B cell (primary cell): ENCODE data around the gene NSUN6. TPM values are rescaled to one million over a fixed set of nuclear protein-coding genes. Genes with fewer than 3 reads are reported as not detected.

Source experiments
- ATAC-seq: fragments of 200-7000 bp; cut with Tn5 transposase; one replicate; pipeline ENCODE4 v1.10.0; 2021; ENCODE audit warnings: low read depth, mild to moderate bottlenecking, moderate number of reproducible peaks, moderate library complexity
- CTCF ChIA-PET: fragments of 350-600 bp; sonication (Branson Sonifier 250); formaldehyde crosslinking; loops from one replicate; lab custom pipeline; 2021; ENCODE audit warnings: antibody characterized with exemption, inconsistent platforms; lab: Charles Lee
- POLR2A ChIA-PET: fragments of 350-600 bp; sonication (Branson Sonifier 250); formaldehyde crosslinking; loops from one replicate; lab custom pipeline; 2021; ENCODE audit warnings: antibody characterized with exemption; lab: Charles Lee
- DNase-seq: peaks from one replicate; pipeline ENCODE4 v3.0.0; 2013
- H2AFZ ChIP-seq: 2 replicates; pipeline ENCODE4 v1.6.1; 2012; ENCODE audit warnings: mild to moderate bottlenecking, low read depth, low read length; ENCODE audit not compliant: insufficient read depth, poor library complexity, severe bottlenecking
- H3K27ac ChIP-seq, 2 donors: 1 replicate in 1 of 2; 2 replicates in 1 of 2; pipeline ENCODE4 v1.5.1; 2012 to 2013; ENCODE audit warnings: low read length in 2 of 2, mild to moderate bottlenecking in 2 of 2, moderate library complexity in 1 of 2
- H3K27me3 ChIP-seq, 4 experiments: fragments of 200-600 bp in 1 of 4; sonication (generic) in 1 of 4; replicated peaks in 1 of 4; 1 replicate in 2 of 4; 2 replicates in 2 of 4; pipeline versions ENCODE4 v1.6.1 to v1.7.0; 2013 to 2016; ENCODE audit warnings: low read length in 3 of 4, mild to moderate bottlenecking in 2 of 4, mixed read lengths in 1 of 4, moderate library complexity in 1 of 4; ENCODE audit not compliant: insufficient read depth in 4 of 4, control insufficient read depth in 3 of 4; ENCODE audit errors: control extremely low read depth in 1 of 4
- H3K36me3 ChIP-seq, 2 experiments: replicated peaks in 1 of 2; 1 replicate in 1 of 2; 2 replicates in 1 of 2; pipeline versions ENCODE4 v1.6.1 to v1.7.1; 2013; ENCODE audit warnings: low read length in 1 of 2; ENCODE audit not compliant: insufficient read depth in 2 of 2, control insufficient read depth in 1 of 2; ENCODE audit errors: control extremely low read depth in 1 of 2, extremely low read depth in 1 of 2
- H3K4me1 ChIP-seq, 2 donors: fragments of 200-600 bp in 1 of 2; sonication (generic) in 1 of 2; 1 replicate in 1 of 2; 2 replicates in 1 of 2; pipeline versions ENCODE4 v1.5.1 to v1.6.1; 2013 to 2017; ENCODE audit warnings: low read length in 2 of 2; ENCODE audit not compliant: control insufficient read depth in 2 of 2, insufficient read depth in 2 of 2
- H3K4me2 ChIP-seq: replicated peaks from 2 replicates; pipeline ENCODE3; 2012; ENCODE audit warnings: mild to moderate bottlenecking, low read depth, low read length; ENCODE audit not compliant: poor library complexity, severe bottlenecking
- H3K4me3 ChIP-seq, 5 experiments: fragments of 200-600 bp in 1 of 5; sonication (generic) in 1 of 5; 1 replicate in 3 of 5; 2 replicates in 2 of 5; pipeline versions ENCODE4 v1.5.1 to v1.7.0; 2011 to 2016; ENCODE audit warnings: low read length in 4 of 5, mild to moderate bottlenecking in 4 of 5, low read depth in 2 of 5, control low read depth in 1 of 5, moderate library complexity in 1 of 5; ENCODE audit not compliant: insufficient read depth in 1 of 5; ENCODE audit errors: control extremely low read depth in 1 of 5, extremely low read depth in 1 of 5
- H3K79me2 ChIP-seq: fragments of 200-600 bp; sonication (generic); one replicate; pipeline ENCODE4 v1.6.0; 2016; ENCODE audit warnings: low read length; ENCODE audit not compliant: control insufficient read depth, insufficient read depth
- H3K9ac ChIP-seq: fragments of 200-600 bp; sonication (generic); 2 replicates; pipeline ENCODE4 v1.6.1; 2017; ENCODE audit warnings: mild to moderate bottlenecking, low read length, moderate library complexity
- H3K9me3 ChIP-seq, 3 donors: one replicate each; pipeline versions ENCODE4 v1.6.1 to v1.7.1; 2013; ENCODE audit warnings: low read length in 2 of 3; ENCODE audit not compliant: control insufficient read depth in 2 of 3, insufficient read depth in 1 of 3; ENCODE audit errors: control extremely low read depth in 1 of 3
- H4K20me1 ChIP-seq: 2 replicates; pipeline ENCODE4 v1.6.0; 2012; ENCODE audit warnings: mild to moderate bottlenecking, low read length; ENCODE audit not compliant: insufficient read depth, control insufficient read depth, poor library complexity, severe bottlenecking
- H3K27ac Mint-ChIP-seq: one replicate; pipeline ENCODE4 v1.8.0; 2021; ENCODE audit warnings: mixed read lengths
- H3K27me3 Mint-ChIP-seq: one replicate; pipeline ENCODE4 v1.8.0; 2021; ENCODE audit warnings: mixed read lengths
- H3K4me1 Mint-ChIP-seq: one replicate; pipeline ENCODE4 v1.8.0; 2021; ENCODE audit warnings: mixed read lengths
- H3K4me3 Mint-ChIP-seq: one replicate; pipeline ENCODE4 v1.8.0; 2021; ENCODE audit warnings: mixed read lengths
- H3K9me3 Mint-ChIP-seq: one replicate; pipeline ENCODE4 v1.8.0; 2022; ENCODE audit warnings: mixed read lengths; ENCODE audit not compliant: insufficient read depth
- CTCF ChIP-seq: fragments of 200-600 bp; IDR thresholded peaks from one replicate; pipeline ENCODE4 v1.8.0; 2022; ENCODE audit warnings: antibody characterized with exemption, mild to moderate bottlenecking
- EZH2 ChIP-seq: IDR thresholded peaks from 2 replicates; pipeline ENCODE4 v1.6.1; 2012; ENCODE audit warnings: borderline replicate concordance, low read depth, mild to moderate bottlenecking, moderate library complexity, low read length; ENCODE audit not compliant: insufficient read depth, poor library complexity, severe bottlenecking
- WGBS: methylation state at CpG from one replicate; pipeline ENCODE4 v1.1.5; 2013; ENCODE audit warnings: missing lambda C conversion rate; ENCODE audit not compliant: insufficient coverage; 5-methylcytosine and 5-hydroxymethylcytosine counted together
- intact Hi-C: fragments of 100-400 bp; cut with micrococcal nuclease; formaldehyde crosslinking; loops from one replicate; pipeline ENCODE4 v1.10.0; 2022
- polyA plus RNA-seq: library from polyadenylated mRNA; depleted of rRNA; stranded (reverse); fragments of >200 nt; gene quantifications from 2 replicates; pipeline ENCODE4 v1.2.3, GENCODE V29; 2012
- total RNA-seq, 2 donors: library from RNA; stranded (reverse); fragments of 120-200 nt in 1 of 2; gene quantifications; 1 replicate in 1 of 2; 2 replicates in 1 of 2; pipeline versions ENCODE4 v1.2.3 to v1.2.4, GENCODE V29; 2013 to 2022

NSUN6 gene
- total and polyA plus RNA-seq, 2 donors (not counting 1 experiment from before 2014, with no cell fraction given) = 13.4 to 27.9 TPM

- H3K36me3 ChIP-seq = peaks cover 0 to 58% of the 10 kb centered on the region in 2 experiments
- Mint-ChIP-seq H3K9me3 (no peaks in the 10 kb centered on the region), H3K4me3 (no peak overlapping the region), H3K27me3 (no peaks in the 10 kb centered on the region), H3K27ac (no peak overlapping the region), H3K4me1 (no peaks in the 10 kb centered on the region)
- no peaks in the 10 kb centered on the region for H3K27me3 ChIP-seq
- no peak overlapping the region for H3K4me2 ChIP-seq
- WGBS = no CpG with 5 or more reads among the region's 2 CpGs
- ChIA-PET CTCF (interaction anchor here (0.7 kb wide), 1 partner anchor 949 kb away, joined by 3 read pairs; no protein-coding TSS in a partner anchor), POLR2A (no interaction called here)
- no peaks in the 10 kb centered on the region for H4K20me1 ChIP-seq
- no peak overlapping the region for H3K4me3 ChIP-seq
- TF ChIP-seq CTCF (no peak), EZH2 (no peak)
- H3K27ac ChIP-seq = no peak overlapping the region
- peaks cover 0 to 7% (median 0%) of the 10 kb centered on the region in 3 donors for H3K9me3 ChIP-seq
- intact Hi-C loops = no loop called here
- H3K79me2 ChIP-seq = no peaks in the 10 kb centered on the region
- DNase-seq (no peak), ATAC-seq (no peak)
- no peaks in the 10 kb centered on the region for H3K4me1 ChIP-seq
- no peak overlapping the region for H2AFZ ChIP-seq
- H3K9ac ChIP-seq = no peak overlapping the region
Measured at GRCh38 chr10:18551473-18551872, 99.9 kb downstream of the NSUN6 start.

GRCh38 chr10:18549105-18549504, 102.3 kb downstream of the NSUN6 start:
- no peak overlapping the region for H3K27ac ChIP-seq

More at GRCh38 chr10:18549105-18549504, 102.3 kb downstream of the NSUN6 start:
- WGBS = 95% methylated on average over 2 of the region's 2 CpGs
- H3K4me1 ChIP-seq = no peaks in the 10 kb centered on the region
- H3K27me3 ChIP-seq = no peaks in the 10 kb centered on the region
- no peak overlapping the region for H3K9ac ChIP-seq
- TF ChIP-seq CTCF (no peak), EZH2 (no peak)
- peaks cover 0 to 46% of the 10 kb centered on the region in 2 experiments for H3K36me3 ChIP-seq
- Mint-ChIP-seq H3K4me1 (no peaks in the 10 kb centered on the region), H3K27ac (no peak overlapping the region), H3K9me3 (no peaks in the 10 kb centered on the region), H3K27me3 (no peaks in the 10 kb centered on the region), H3K4me3 (no peak overlapping the region)
- DNase-seq (no peak), ATAC-seq (no peak)
- no peak overlapping the region for H2AFZ ChIP-seq
- H3K4me2 ChIP-seq = no peak overlapping the region
- H3K4me3 ChIP-seq = no peak overlapping the region
- H3K9me3 ChIP-seq = no peaks in the 10 kb centered on the region
- H4K20me1 ChIP-seq = no peaks in the 10 kb centered on the region
- intact Hi-C loops = no loop called here
- POLR2A ChIA-PET = no interaction called here
- H3K79me2 ChIP-seq = no peaks in the 10 kb centered on the region
- CTCF ChIA-PET = no interaction called here
